Body of pancreas (tissue), 4 donors: ENCODE data around the gene PIK3CD. TPM values are rescaled to one million over a fixed set of nuclear protein-coding genes. Genes with fewer than 3 reads are reported as not detected.

ENCODE experiments used
- ATAC-seq: fragments of 150-250 bp; one replicate; pipeline ENCODE4 v1.9.1; 2016
- DNase-seq, 4 donors: peaks; one replicate each; pipeline ENCODE4 v3.0.0-alpha.2; 2019
- H3K27ac ChIP-seq, 4 donors: fragments of 200-600 bp; sonication (generic); 1 replicate in 3 of 4; 2 replicates in 1 of 4; pipeline versions ENCODE4 v1.5.1 to v1.6.1; 2016 to 2019; ENCODE audit warnings: mild to moderate bottlenecking in 1 of 4, mixed read lengths in 1 of 4, moderate library complexity in 1 of 4
- H3K27me3 ChIP-seq, 2 donors: fragments of 200-600 bp; sonication (generic); one replicate each; pipeline ENCODE4 v1.6.0; 2016; ENCODE audit warnings: mild to moderate bottlenecking in 1 of 2
- H3K36me3 ChIP-seq, 2 donors: fragments of 200-600 bp; sonication (generic); replicated peaks in 1 of 2; 2 replicates each; pipeline ENCODE4 v1.5.1; 2016; ENCODE audit warnings: low read depth in 2 of 2; ENCODE audit not compliant: insufficient read depth in 1 of 2
- H3K4me1 ChIP-seq: fragments of 200-600 bp; sonication (generic); one replicate; pipeline ENCODE4 v1.6.0; 2016
- H3K4me3 ChIP-seq, 2 donors: fragments of 200-600 bp; sonication (generic); 1 replicate in 1 of 2; 2 replicates in 1 of 2; pipeline ENCODE4 v1.5.1; 2016 to 2019
- H3K9me3 ChIP-seq, 3 donors: fragments of 200-600 bp; sonication (generic); 1 replicate in 2 of 3; 2 replicates in 1 of 3; pipeline ENCODE4 v1.5.1; 2016
- POLR2A ChIP-seq, 3 donors: fragments of 450-650 bp; IDR thresholded peaks; one replicate each; pipeline ENCODE4 v1.6.1; 2016; ENCODE audit warnings: antibody characterized with exemption in 3 of 3, mild to moderate bottlenecking in 2 of 3
- WGBS, 2 donors: methylation state at CpG; one replicate each; pipeline ENCODE4 v1.1.5; 2017; 5-methylcytosine and 5-hydroxymethylcytosine counted together
- intact Hi-C: fragments of 100-400 bp; cut with DNase I; formaldehyde crosslinking; loops from one replicate; pipeline ENCODE4 v1.15.1; 2023
- total RNA-seq, 2 donors: library from RNA; depleted of rRNA; stranded (reverse); fragments of >200 nt; gene quantifications; one replicate each; pipeline ENCODE4 v1.1.0, GENCODE V29; 2016
- TF ChIP-seq, protein P1 (sequence below), 7 experiments: fragments of 450-650 bp in 4 of 7; fragments of 200-600 bp in 3 of 7; sonication (generic) in 3 of 7; IDR thresholded peaks; one replicate each; pipeline ENCODE4 v1.5.1; 2016 to 2019; ENCODE audit warnings: antibody characterized with exemption in 7 of 7

PIK3CD gene
- total RNA-seq, 2 donors from 2014 or later, result 3.3 to 6.2 TPM

DNA sequence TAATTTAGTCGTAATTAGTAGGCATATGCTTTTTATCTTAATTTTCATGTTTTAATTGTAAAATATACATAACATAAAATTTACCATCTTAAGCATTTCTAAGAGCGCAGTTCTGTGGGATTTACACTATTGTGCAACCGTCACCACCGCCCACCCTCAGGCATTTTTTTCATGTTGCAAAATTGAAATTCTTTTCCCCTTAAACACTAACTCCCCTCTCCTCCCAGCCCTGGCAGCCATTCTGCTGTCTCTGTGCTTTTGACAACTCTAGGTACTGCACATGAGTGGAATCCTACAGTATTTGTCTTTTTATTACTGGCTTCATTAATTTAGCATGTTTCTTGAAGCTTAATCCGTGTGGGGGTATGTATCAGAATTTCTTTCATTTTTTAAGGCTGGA is 7.8 kb downstream of the PIK3CD start:
- 51 to 75% methylated on average over 5 of the region's 5 CpGs for WGBS, 2 donors
- Histone ChIP-seq H3K36me3 (no peaks in the 10 kb centered on the region), H3K4me3 (no peak overlapping the region), H3K4me1 (no peaks in the 10 kb centered on the region), H3K9me3 (no peaks in the 10 kb centered on the region), H3K27ac (no peak overlapping the region), H3K27me3 (no peaks in the 10 kb centered on the region)
- ATAC-seq (no peak), DNase-seq (no peak)
- intact Hi-C loops, result no loop called here
- TF ChIP-seq POLR2A (IDR thresholded peaks at IDR 0.05), result no peak
- TF ChIP-seq, protein P1, sequence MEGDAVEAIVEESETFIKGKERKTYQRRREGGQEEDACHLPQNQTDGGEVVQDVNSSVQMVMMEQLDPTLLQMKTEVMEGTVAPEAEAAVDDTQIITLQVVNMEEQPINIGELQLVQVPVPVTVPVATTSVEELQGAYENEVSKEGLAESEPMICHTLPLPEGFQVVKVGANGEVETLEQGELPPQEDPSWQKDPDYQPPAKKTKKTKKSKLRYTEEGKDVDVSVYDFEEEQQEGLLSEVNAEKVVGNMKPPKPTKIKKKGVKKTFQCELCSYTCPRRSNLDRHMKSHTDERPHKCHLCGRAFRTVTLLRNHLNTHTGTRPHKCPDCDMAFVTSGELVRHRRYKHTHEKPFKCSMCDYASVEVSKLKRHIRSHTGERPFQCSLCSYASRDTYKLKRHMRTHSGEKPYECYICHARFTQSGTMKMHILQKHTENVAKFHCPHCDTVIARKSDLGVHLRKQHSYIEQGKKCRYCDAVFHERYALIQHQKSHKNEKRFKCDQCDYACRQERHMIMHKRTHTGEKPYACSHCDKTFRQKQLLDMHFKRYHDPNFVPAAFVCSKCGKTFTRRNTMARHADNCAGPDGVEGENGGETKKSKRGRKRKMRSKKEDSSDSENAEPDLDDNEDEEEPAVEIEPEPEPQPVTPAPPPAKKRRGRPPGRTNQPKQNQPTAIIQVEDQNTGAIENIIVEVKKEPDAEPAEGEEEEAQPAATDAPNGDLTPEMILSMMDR (IDR thresholded peaks at IDR 0.05), result no peak

DNA sequence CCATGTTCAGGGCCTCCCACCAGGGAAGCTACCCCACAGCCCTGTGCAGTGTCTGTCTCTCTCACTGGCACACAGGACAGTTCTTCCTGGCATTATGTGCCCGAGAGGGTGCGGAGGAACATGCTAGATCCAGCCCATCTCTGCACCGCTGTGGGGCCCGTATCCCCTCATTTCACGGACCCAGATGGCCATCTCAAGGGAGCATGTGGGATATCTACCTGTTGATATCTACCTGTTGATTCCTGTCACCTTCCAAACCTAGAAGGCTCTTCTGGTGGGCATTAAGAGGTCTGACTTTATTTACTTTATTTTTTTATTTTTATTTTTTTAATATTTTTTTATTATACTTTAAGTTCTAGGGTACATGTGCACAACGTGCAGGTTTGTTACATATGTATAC is 11.7 kb downstream of the PIK3CD start:
- Histone ChIP-seq H3K36me3 (no peaks in the 10 kb centered on the region), H3K4me1 (no peaks in the 10 kb centered on the region), H3K9me3 (no peaks in the 10 kb centered on the region), H3K27me3 (no peaks in the 10 kb centered on the region), H3K4me3 (no peak overlapping the region), H3K27ac (no peak overlapping the region)
- no peak for DNase-seq
- TF ChIP-seq POLR2A (IDR thresholded peaks at IDR 0.05), result no peak
- TF ChIP-seq, protein P1 (IDR thresholded peaks at IDR 0.05), result no peak
- intact Hi-C loops, result no loop called here
- ATAC-seq, result no peak
- WGBS, 2 donors, result 81 to 83% methylated on average over 6 of the region's 6 CpGs

DNA sequence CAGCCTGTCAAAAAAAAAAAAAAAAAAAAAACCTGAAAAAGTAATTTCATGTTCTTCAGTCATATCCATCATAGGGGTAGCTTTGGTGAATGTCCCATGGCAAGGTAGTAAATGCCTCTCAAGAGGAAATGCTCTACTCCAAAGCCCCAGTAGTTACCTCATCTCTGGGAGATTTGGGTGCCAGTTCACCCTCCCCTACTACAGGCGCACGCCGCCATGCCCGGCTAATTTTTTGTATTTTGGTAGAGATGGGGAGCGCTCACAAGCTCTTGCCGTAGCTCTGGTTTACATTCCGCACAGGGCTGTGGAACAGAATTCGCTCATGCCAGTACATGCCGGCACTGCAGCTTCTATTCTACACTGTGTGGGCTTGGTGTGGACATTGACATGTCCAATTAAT is 13.7 kb downstream of the PIK3CD start:
- no peak overlapping the region for H3K27ac ChIP-seq
- H3K4me1 ChIP-seq, result no peaks in the 10 kb centered on the region
- DNase-seq, result no peak
- H3K36me3 ChIP-seq, result no peaks in the 10 kb centered on the region
- TF ChIP-seq, protein P1 (IDR thresholded peaks at IDR 0.05), result no peak
- no peak for TF ChIP-seq POLR2A (IDR thresholded peaks at IDR 0.05)
- intact Hi-C loops, result no loop called here
- H3K4me3 ChIP-seq, result no peak overlapping the region
- 89 to 90% methylated on average over 9 of the region's 9 CpGs for WGBS, 2 donors
- H3K27me3 ChIP-seq, result peaks cover 0 to 5% of the 10 kb centered on the region in 2 donors
- no peaks in the 10 kb centered on the region for H3K9me3 ChIP-seq
- no peak for ATAC-seq

DNA sequence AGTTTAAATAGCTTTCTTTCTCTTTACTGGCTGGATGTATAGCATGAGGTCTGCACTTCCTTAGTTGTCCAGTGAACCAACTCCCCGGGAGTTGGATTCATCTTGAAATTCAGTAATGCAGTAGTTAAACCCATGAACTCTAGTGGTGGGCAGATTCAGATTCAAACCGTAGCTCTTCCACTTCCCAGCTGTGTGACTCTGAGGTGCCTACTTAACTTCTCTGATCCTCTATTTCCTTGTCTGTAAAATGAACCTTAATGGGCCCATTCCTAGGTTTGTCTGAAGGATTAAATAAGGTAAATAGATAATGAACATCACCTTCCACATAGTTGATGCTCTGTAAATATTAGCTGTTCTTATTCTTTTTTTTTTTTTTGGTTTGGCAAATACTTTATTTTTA is 16.5 kb downstream of the PIK3CD start:
- Histone ChIP-seq H3K36me3 (no peaks in the 10 kb centered on the region), H3K9me3 (no peaks in the 10 kb centered on the region), H3K4me1 (no peaks in the 10 kb centered on the region), H3K4me3 (no peak overlapping the region), H3K27me3 (peaks cover 0 to 5% of the 10 kb centered on the region in 2 donors), H3K27ac (no peak overlapping the region)
- TF ChIP-seq, protein P1 (IDR thresholded peaks at IDR 0.05), result no peak
- no peak for TF ChIP-seq POLR2A (IDR thresholded peaks at IDR 0.05)
- intact Hi-C loops, result no loop called here
- WGBS, 2 donors, result 42 to 49% methylated on average over 2 of the region's 2 CpGs
- DNase-seq, result no peak
- ATAC-seq, result no peak

DNA sequence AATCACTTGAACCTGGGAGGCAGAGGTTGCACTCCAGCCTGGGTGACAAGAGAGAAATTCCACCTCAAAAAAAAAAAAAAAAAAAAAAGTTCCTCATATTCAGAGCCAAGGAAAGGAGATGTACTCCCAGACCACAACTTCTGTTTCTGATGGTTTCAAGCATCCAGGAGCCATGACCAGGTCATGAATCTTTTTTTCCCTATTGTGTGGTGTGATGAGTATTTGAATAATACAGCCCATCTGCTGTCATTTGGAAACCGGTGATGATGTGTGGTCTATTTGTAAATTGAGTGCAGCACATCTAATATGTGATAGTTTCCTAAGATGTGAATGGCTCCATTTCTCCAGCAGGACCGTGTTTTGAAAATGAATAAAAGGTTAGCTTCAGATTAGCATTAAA is 18.6 kb downstream of the PIK3CD start:
- 71 to 76% methylated on average over 2 of the region's 2 CpGs for WGBS, 2 donors
- Histone ChIP-seq H3K4me3 (no peak overlapping the region), H3K27me3 (peaks cover 0 to 5% of the 10 kb centered on the region in 2 donors), H3K36me3 (no peaks in the 10 kb centered on the region), H3K9me3 (no peaks in the 10 kb centered on the region), H3K4me1 (no peaks in the 10 kb centered on the region), H3K27ac (no peak overlapping the region)
- no peak for ATAC-seq
- TF ChIP-seq, protein P1 (IDR thresholded peaks at IDR 0.05), result no peak
- no peak for TF ChIP-seq POLR2A (IDR thresholded peaks at IDR 0.05)
- no peak for DNase-seq
- intact Hi-C loops, result no loop called here
